HG03039 (cell line): ENCODE results near the gene DENND2C.
A peak's percentile ranks its signal among the peaks of the same experiment; 100 is the strongest.

Source experiments
- ATAC-seq: cut with Tn5 transposase; IDR thresholded peaks from one replicate; pipeline ENCODE4 v1.9.1; 2021; ENCODE audit warnings: mild to moderate bottlenecking, moderate library complexity; ENCODE audit not compliant: unreplicated experiment

The DENND2C gene, protein sequence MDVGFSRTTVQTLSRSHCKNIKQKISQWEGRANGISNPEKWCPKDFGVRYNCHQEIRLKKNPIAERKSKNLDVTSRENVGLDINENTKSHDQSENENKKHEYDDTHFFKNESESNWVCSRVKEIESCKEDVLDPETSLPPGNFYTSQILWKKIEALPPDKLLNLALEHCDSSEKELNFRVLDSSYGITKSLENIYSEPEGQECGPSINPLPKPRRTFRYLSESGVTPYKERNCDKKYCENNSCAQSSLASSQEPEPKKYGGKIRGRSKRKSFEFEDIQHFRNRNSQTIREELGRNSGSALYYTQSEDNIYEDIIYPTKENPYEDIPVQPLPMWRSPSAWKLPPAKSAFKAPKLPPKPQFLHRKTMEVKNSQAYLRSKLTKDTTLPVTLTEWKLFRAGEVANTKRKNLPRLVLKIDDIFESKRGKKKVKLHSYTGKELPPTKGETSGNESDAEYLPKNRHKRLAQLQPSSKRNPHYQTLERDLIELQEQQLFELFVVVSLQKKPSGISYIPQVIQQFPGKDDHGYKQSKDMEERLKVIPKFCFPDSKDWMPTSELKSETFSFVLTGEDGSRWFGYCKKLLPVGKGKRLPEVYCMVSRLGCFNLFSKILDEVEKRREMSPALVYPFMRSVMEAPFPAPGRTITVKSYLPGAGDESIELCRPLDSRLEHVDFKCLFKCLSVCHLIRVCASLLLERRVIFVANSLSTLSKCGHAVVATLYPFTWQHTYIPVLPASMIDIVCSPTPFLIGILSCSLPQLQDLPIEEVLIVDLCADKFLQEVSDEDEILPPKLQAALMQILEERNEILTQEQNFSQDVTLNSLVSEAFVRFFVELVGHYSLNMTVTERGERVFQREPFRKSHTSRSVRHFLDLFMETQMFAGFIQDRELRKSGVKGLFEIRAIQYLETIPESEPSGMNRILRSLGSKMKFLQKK

GRCh38 chr1:114669562-114670082 is at the start of gene DENND2C:
Gene DENND2C (minus strand): TSS chr1:114670049. CDS start chr1:114625984, 44,065 bp downstream.
- ATAC-seq: peak; percentile 54

DNA sequence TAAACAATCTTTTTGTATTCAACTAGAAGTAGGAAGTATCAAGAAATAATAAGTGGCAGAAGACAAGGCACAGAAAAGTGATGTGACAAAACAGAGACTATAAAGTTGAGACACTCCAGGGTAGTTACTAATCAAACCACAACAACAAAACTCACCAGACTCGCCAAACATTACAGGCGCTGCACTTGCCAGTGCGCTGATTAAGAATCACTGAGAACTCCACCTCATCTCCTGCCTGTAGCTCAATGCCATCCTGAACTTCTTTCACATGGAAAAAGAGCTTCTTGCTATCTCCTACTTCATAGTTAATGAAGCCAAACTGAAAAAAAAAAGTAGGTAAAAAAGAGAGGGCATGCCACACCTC is 49.6 kb upstream of the DENND2C start:
- ATAC-seq: no peak

DNA sequence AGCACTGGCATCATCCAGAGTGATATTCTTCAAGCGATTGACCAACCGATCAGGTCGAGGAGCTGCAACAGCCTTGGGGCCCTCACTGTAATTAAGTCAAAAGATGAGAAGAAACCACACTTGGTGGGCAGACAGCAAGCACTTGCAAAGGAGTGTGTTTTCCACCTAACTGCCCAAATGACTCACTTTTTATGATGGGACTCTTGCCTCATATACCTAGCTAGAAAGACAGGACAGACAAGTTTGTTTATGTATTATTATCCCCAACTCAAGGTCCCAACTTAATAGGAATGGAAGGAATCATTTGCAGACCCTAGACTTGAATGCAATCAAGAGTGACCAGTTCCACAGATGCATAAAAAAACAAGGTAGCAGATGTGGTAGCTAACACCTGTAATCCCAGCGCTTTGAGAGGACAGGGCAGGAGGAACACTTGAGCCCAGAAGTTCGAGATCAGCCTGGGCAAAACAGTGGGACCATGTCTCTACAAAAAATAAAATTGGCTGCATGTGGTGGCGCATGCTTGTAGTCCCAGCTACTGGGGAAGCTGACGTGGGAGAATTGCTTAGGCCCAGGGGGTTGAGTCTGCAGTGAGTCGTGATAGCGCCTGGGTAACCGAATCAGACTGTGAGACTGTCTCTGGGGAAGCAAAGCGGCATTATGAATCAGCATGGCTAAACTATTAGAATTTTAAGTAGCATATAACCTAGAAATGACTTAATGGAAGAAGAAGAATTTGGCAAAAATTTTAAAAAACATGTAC is 49.0 kb upstream of the DENND2C start:
- ATAC-seq: no peak

GRCh38 chr1:114716304-114717170 is 46.7 kb upstream of the DENND2C start, which contains the start of gene NRAS:
Gene NRAS (minus strand): TSS chr1:114716771. CDS start chr1:114716160, 611 bp downstream.
- peak; percentile 93 for ATAC-seq

DNA sequence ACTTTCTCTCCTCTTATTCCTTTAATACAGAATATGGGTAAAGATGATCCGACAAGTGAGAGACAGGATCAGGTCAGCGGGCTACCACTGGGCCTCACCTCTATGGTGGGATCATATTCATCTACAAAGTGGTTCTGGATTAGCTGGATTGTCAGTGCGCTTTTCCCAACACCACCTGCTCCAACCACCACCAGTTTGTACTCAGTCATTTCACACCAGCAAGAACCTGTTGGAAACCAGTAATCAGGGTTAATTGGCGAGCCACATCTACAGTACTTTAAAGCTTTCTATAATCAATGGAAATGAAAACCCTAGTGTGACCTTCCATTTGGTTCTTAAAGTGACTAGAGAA is 46.1 kb upstream of the DENND2C start:
- ATAC-seq: no peak

DNA sequence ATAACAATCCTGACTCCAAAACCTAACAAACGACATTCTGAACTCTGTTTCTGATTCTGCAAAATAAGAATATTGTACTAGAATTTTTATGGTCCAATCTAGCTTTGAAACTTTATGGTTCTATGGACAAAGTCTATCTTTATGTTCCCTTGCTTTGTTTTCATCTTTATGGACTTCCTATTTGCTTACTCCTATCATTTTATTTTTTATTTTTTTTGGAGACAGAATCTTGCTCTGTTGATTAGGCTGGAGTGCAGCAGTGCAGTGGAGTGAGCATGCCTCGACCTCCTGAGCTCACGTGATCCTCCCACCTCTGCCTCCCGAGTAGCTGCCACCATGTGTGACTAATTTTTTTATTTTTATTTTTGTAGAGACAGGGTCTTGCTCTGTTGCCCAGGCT is 43.1 kb upstream of the DENND2C start:
- ATAC-seq: no peak

GRCh38 chr1:114710360-114710759 is 40.5 kb upstream of the DENND2C start:
- ATAC-seq: no peak

- ATAC-seq: no peak
Observed at GRCh38 chr1:114707604-114708003, 37.8 kb upstream of the DENND2C start.

- ATAC-seq: no peak
Observed at GRCh38 chr1:114703242-114703641, 33.4 kb upstream of the DENND2C start.

GRCh38 chr1:114702737-114703136 is 32.9 kb upstream of the DENND2C start:
- ATAC-seq: no peak

DNA sequence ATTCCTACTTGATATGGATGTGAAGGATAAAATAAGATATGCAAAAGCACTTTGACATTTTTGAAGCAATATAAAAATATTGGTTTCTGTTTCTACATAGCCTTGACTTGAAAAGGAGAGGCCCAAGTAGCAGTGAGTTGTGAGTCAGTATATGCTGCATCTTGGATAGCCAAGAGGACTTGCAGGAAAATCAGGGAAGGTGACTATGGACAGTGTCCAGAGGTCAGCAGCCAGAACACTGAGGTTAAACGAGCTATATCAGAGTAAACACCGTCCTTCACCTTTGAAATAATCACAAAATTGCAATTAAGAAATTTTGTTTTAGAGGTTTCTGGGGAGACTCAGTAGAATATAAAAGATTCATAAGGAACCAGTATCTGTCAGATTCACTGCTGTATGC is 32.1 kb upstream of the DENND2C start:
- ATAC-seq: no peak

DNA sequence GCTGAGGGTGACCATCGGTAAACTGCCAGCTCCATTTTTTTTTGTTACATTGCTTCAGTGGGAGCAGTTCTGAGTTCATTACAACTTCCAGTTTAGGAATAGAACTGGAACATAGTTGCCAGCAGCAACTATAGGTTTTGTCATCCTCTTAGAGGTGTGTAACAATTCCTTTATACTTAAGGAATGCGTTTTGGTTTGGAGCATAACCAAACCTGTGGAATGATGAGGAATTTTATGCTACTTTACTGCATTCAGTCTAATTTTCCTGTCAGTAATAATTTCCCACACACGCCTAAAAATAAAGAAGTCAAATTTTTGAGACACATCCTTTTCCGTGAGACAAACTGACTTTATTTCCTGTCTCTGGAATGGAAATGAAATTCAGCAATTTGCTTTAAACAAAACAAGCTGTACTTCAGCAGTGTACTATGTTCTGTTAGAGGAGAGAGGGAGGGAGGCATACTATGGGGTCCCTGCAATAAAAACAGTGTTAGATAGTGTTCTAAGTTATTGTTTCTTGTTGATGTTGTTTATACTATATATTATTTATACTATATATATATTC is 30.3 kb upstream of the DENND2C start:
- ATAC-seq: no peak

DNA sequence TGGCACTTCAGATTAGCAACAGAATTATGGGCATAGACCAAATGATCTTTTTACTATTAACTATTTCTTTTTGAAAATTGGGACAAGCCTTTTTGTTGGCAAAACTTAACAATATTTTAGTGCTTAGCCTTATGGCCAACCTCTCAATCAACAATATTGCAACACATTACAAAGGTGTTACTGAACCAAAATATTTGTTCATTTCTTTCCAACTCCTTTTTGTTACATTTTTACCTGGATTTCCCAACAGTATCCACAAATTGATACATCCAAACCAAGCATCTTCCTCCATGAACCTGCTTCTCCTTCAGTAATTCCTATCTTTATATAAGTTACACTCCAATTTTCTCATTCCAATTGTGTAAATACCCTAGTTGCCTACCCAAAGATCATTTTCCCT is 27.0 kb upstream of the DENND2C start:
- ATAC-seq: no peak

DNA sequence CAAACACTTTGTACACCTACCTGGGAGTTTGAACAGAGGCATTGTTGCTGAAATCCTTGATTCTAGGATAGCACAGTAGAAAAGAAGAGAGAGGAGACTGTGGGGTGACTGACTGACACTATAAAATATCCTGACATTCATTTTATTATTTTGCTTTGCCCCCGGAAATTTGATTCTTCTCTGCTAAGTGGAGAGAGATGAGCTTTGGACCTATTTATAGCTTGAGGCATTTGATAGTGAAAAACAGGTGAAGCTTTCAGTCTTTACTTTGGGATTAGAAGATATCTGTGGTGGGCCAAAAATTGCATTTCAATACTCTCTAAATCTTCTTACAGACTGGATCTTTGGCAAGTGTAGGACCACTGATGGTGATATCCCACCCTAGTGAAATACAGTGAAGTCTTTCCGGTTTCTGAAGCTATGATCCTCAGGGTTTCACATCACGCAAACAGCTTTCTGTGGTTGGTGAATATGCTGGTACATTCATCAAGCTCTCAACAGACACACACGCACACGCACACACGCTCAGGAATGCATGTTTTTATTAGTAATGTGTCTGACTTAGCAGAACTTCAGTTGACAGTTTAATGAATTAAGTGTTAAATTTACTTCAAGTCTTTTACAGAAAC is 25.7 kb upstream of the DENND2C start, which contains the start of gene AMPD1:
AMPD1 (minus strand) TSS at position 117 of the 629 bp plus-strand sequence; CDS start at position 42, 75 bp downstream.
- no peak for ATAC-seq

- no peak for ATAC-seq
Observed at GRCh38 chr1:114694540-114695310, 24.9 kb upstream of the DENND2C start.

DNA sequence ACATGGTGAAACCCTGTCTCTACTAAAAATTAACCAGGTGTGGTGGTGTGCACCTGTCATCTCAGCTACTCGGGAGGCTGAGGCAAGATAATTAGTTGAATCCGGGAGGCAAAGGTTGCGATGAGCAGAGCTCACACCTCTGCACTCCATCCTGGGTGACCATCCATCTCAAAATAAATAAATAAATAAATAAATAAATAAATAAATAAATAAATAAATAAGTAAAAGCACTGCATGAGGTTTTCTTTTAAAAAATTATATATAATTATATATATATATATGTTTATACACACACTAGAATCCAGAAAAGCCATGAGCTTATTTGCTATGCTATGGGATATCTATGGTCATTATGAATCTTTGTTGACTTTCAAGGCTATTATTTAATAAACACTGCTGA is 23.1 kb upstream of the DENND2C start:
- no peak for ATAC-seq

GRCh38 chr1:114691061-114691460 is 21.2 kb upstream of the DENND2C start:
- ATAC-seq: no peak

- ATAC-seq: no peak
Observed at GRCh38 chr1:114690148-114690547, 20.3 kb upstream of the DENND2C start.
